HepG2 (cell line): ENCODE measurements around the gene NPPC.

Experiments
- ATF7 ChIP-seq, 2 experiments: fragments of 450-650 bp in 1 of 2; sonication (generic) in 1 of 2; formaldehyde crosslinking in 1 of 2; IDR thresholded peaks; 2 replicates each; pipeline versions ENCODE4 v1.4.0 to v1.6.1; 2016 to 2020; ENCODE audit warnings: antibody characterized with exemption in 1 of 2, mild to moderate bottlenecking in 1 of 2, missing genetic modification reagents in 1 of 2
- CHD4 ChIP-seq: fragments of 200-600 bp; sonication (generic); IDR thresholded peaks from 2 replicates; pipeline ENCODE4 v1.7.0; 2017; ENCODE audit warnings: mild to moderate bottlenecking, low read length, borderline replicate concordance
- CREB1 ChIP-seq, 2 experiments: fragments of 450-650 bp in 1 of 2; IDR thresholded peaks; 2 replicates each; pipeline ENCODE4 v1.6.1; 2016 to 2017; ENCODE audit warnings: control low read depth in 1 of 2, mild to moderate bottlenecking in 1 of 2, missing compliant biosample characterization in 1 of 2, missing genetic modification characterization in 1 of 2
- HDAC1 ChIP-seq: sonication (generic); formaldehyde crosslinking; IDR thresholded peaks from 2 replicates; pipeline ENCODE4 v1.5.1; 2020; ENCODE audit warnings: mild to moderate bottlenecking, missing genetic modification reagents
- MAX ChIP-seq: IDR thresholded peaks from 2 replicates; pipeline ENCODE4 v1.6.1; 2012; ENCODE audit warnings: inconsistent platforms
- PATZ1 ChIP-seq: sonication (generic); formaldehyde crosslinking; IDR thresholded peaks from 2 replicates; pipeline ENCODE4 v1.4.0; 2020; ENCODE audit warnings: missing genetic modification reagents
- REST ChIP-seq, 2 experiments: IDR thresholded peaks; 2 replicates each; pipeline ENCODE4 v1.6.1; 2011 to 2012; ENCODE audit warnings: low read length in 2 of 2, borderline replicate concordance in 1 of 2, low read depth in 1 of 2, mild to moderate bottlenecking in 1 of 2, moderate library complexity in 1 of 2
- SOX13 ChIP-seq, 3 experiments: fragments of 450-650 bp in 1 of 3; sonication (generic) in 1 of 3; formaldehyde crosslinking in 1 of 3; IDR thresholded peaks in 2 of 3; conservative IDR thresholded peaks in 1 of 3; 2 replicates each; pipeline versions ENCODE4 v1.5.0 to v1.6.1; 2016 to 2020; ENCODE audit warnings: antibody characterized with exemption in 1 of 3, mild to moderate bottlenecking in 1 of 3, missing compliant biosample characterization in 1 of 3, missing genetic modification reagents in 1 of 3, moderate library complexity in 1 of 3
- ZFP37 ChIP-seq: sonication (generic); formaldehyde crosslinking; IDR thresholded peaks from 2 replicates; pipeline ENCODE4 v1.4.0; 2020; ENCODE audit warnings: missing genetic modification reagents, borderline replicate concordance
- ZNF691 ChIP-seq: sonication (generic); formaldehyde crosslinking; IDR thresholded peaks from 2 replicates; pipeline ENCODE4 v1.4.0; 2020; ENCODE audit warnings: missing genetic modification reagents, low read depth, mild to moderate bottlenecking, borderline replicate concordance
- TF ChIP-seq, protein P1 (sequence below): sonication (generic); formaldehyde crosslinking; IDR thresholded peaks from 2 replicates; pipeline ENCODE4 v1.4.0; 2020; ENCODE audit warnings: mild to moderate bottlenecking, missing genetic modification reagents
- TF ChIP-seq, protein P2 (sequence below): sonication (generic); formaldehyde crosslinking; IDR thresholded peaks from 2 replicates; pipeline ENCODE4 v1.8.1; 2023; ENCODE audit warnings: missing genetic modification reagents, inconsistent platforms, borderline replicate concordance

- TF ChIP-seq CHD4 (no peak), PATZ1 (CRISPR knock-in tag) (no peak), ZNF691 (no peak), CREB1 (IDR thresholded peaks at IDR 0.05) (no peak), CREB1 (CRISPR knock-in tag; IDR thresholded peaks at IDR 0.05) (no peak), MAX (no peak), ATF7 (IDR thresholded peaks at IDR 0.05) (no peak), ATF7 (CRISPR knock-in tag; IDR thresholded peaks at IDR 0.05) (no peak), ZFP37 (CRISPR knock-in tag) (no peak), SOX13 (IDR thresholded peaks at IDR 0.05) (no peak), SOX13 (CRISPR knock-in tag; conservative IDR thresholded peaks at IDR 0.05 in 1 of 2, IDR thresholded peaks at IDR 0.05 in 1 of 2) (no peak), HDAC1 (CRISPR knock-in tag) (no peak), REST (IDR thresholded peaks at IDR 0.05; ENCODE audit: borderline replicate concordance in 1 of 2, low read depth in 1 of 2, low read length in 2 of 2) (no peak)
- TF ChIP-seq, protein P1, sequence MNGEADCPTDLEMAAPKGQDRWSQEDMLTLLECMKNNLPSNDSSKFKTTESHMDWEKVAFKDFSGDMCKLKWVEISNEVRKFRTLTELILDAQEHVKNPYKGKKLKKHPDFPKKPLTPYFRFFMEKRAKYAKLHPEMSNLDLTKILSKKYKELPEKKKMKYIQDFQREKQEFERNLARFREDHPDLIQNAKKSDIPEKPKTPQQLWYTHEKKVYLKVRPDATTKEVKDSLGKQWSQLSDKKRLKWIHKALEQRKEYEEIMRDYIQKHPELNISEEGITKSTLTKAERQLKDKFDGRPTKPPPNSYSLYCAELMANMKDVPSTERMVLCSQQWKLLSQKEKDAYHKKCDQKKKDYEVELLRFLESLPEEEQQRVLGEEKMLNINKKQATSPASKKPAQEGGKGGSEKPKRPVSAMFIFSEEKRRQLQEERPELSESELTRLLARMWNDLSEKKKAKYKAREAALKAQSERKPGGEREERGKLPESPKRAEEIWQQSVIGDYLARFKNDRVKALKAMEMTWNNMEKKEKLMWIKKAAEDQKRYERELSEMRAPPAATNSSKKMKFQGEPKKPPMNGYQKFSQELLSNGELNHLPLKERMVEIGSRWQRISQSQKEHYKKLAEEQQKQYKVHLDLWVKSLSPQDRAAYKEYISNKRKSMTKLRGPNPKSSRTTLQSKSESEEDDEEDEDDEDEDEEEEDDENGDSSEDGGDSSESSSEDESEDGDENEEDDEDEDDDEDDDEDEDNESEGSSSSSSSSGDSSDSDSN, result no peak
- TF ChIP-seq, protein P2, sequence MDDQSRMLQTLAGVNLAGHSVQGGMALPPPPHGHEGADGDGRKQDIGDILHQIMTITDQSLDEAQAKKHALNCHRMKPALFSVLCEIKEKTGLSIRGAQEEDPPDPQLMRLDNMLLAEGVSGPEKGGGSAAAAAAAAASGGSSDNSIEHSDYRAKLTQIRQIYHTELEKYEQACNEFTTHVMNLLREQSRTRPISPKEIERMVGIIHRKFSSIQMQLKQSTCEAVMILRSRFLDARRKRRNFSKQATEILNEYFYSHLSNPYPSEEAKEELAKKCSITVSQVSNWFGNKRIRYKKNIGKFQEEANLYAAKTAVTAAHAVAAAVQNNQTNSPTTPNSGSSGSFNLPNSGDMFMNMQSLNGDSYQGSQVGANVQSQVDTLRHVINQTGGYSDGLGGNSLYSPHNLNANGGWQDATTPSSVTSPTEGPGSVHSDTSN (CRISPR knock-in tag), result no peak
Observed at GRCh38 chr2:231926761-231927565, 767 bp upstream of the NPPC start.
